ENCODE measurements around the gene VWA5B1.

Gene VWA5B1

DNA sequence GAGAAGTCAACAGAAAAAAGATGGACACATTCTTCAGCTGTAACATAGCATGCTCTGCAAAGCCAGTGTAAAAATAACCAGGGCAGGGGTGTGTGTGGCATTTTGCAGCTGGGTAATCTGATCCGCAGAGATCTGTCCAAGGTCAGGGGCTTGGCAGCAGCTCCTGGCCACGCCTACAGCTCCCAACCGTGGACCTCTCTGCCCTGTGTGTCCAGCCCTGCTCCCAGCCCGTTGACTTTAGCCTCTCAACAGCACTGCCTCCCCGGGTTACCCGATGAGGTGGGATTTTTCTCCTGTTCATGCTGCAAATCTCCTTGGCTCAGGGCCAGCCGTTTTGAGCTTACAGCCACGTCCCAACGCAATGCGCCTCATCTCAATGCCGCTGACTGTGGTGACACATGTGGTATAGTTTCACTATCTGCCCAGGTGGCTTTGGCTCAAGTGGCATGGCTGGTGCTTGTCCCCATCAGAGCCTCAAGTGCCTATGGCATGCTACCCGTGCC, 68.1 kb downstream of the VWA5B1 start:
- H3K36me3 ChIP-seq (ENCODE audit: control insufficient read depth, insufficient read depth, low read length): no peaks in the 10 kb centered on the region
- H3K27me3 ChIP-seq (ENCODE audit: control insufficient read depth, insufficient read depth, low read length): peaks cover 87% of the 10 kb centered on the region
- no peak overlapping the region for H3K4me3 ChIP-seq (ENCODE audit: low read depth, low read length)
- H3K27ac ChIP-seq (ENCODE audit: low read depth, low read length): no peak overlapping the region
- H3K4me1 ChIP-seq (ENCODE audit: control insufficient read depth, insufficient read depth, low read length): no peaks in the 10 kb centered on the region; the same call in 1 of the 2 replicates
- no peaks in the 10 kb centered on the region for H3K9me3 ChIP-seq (ENCODE audit: control insufficient read depth, insufficient read depth, low read depth, low read length)
- H3K9ac ChIP-seq (ENCODE audit: low read length): no peak overlapping the region

DNA sequence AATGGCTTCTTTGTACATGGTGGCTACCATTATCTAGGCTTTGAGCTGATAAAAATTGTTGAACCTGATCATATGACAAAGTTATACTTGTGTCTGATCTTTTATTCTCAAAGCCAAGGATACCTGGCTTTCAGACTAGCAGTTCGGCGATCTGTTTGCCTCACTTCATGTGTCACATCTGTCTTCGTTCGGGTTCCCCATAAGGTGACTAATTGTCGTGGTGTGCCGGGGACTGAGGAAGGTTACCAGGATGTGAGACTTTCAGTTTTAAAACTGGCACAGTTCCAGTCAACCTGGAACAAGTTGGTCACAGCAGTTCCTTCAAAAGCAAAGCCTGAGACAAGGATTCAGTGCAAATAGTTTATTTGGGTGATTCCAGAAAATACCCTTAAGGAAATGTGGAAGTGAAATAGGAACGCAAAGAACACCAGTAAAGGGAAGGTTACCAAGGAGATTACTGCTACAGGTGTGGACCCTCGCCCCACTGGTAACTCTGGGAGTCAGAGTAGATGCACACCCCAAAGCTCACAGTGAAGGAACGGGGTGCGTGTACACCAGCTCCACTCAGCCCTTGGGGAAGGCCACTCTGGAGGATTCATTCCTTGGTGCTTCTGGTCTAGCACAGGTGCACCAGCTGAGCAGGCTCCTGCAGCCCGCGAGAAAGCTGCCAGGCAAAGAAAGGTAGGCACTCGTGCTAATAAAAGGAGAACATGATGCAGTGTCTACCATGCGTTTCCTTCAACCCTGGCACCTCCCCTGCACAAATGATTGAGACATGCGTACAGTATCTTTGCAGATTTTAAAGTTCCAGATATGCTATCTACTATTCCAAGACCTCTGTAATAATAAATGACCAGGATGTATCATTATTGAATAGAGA, 69.0 kb downstream of the VWA5B1 start:
- Histone ChIP-seq H3K27me3 (ENCODE audit: control insufficient read depth, insufficient read depth, low read length) (peaks cover 94% of the 10 kb centered on the region), H3K4me3 (ENCODE audit: low read depth, low read length) (no peak overlapping the region), H3K4me1 (ENCODE audit: control insufficient read depth, insufficient read depth, low read length) (no peaks in the 10 kb centered on the region; the same call in 1 of the 2 replicates), H3K9ac (ENCODE audit: low read length) (no peak overlapping the region), H3K9me3 (ENCODE audit: control insufficient read depth, insufficient read depth, low read depth, low read length) (no peaks in the 10 kb centered on the region), H3K36me3 (ENCODE audit: control insufficient read depth, insufficient read depth, low read length) (no peaks in the 10 kb centered on the region), H3K27ac (ENCODE audit: low read depth, low read length) (no peak overlapping the region)

DNA sequence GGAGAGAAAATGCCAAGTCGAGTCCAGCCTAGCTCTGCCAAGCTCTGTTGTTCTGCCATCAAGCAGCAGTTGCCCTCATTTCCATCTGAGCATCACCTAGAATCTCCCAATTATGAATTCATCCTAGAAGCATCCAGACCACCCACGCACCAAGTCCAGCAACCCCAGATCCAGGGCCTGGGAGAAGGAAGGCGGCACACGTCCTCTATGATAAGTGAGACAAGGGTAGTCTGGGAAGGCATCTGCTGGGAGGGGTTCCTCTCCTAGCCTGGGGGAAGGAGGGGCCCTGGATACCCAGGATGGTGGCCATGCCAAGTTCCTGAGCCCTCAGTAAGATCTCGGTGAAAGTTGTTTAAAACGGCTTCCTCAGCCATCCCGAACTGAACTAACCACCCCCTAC, 70.7 kb downstream of the VWA5B1 start:
- no peaks in the 10 kb centered on the region; the same call in 1 of the 2 replicates for H3K4me1 ChIP-seq (ENCODE audit: control insufficient read depth, insufficient read depth, low read length)
- H3K4me3 ChIP-seq (ENCODE audit: low read depth, low read length): no peak overlapping the region
- H3K9ac ChIP-seq (ENCODE audit: low read length): no peak overlapping the region
- no peaks in the 10 kb centered on the region for H3K9me3 ChIP-seq (ENCODE audit: control insufficient read depth, insufficient read depth, low read depth, low read length)
- H3K27me3 ChIP-seq (ENCODE audit: control insufficient read depth, insufficient read depth, low read length): peaks cover 95% of the 10 kb centered on the region
- no peaks in the 10 kb centered on the region for H3K36me3 ChIP-seq (ENCODE audit: control insufficient read depth, insufficient read depth, low read length)
- H3K27ac ChIP-seq (ENCODE audit: low read depth, low read length): no peak overlapping the region

DNA sequence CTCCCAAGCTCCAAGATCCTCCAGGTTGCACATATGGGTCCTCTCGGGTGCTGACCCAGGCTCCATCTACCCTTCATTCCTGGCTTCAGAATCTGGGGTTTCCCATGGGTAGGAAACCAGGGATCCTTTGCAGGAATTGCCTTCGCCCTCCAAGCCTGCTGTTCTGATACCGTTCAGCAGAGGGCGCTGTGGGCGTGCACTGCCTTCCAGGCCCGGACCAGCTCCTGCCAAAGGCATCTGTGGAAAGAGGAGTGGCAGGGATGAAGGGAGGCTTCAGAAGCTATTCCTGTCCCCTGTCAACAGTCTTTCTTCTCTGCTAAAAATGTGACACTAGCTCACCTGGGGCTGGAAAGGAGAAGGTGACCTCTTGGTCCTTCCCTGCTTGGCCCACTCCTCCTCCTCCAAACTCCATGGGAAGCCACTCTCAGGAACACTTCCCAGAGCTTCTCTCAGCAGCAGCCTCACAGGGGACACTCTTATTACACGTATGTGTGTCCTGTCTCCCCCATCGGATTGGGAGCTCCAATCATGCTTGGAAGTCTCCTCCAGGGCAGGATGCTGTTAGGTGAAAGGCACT, 71.2 kb downstream of the VWA5B1 start:
- Histone ChIP-seq H3K36me3 (ENCODE audit: control insufficient read depth, insufficient read depth, low read length) (no peaks in the 10 kb centered on the region), H3K9ac (ENCODE audit: low read length) (no peak overlapping the region), H3K4me1 (ENCODE audit: control insufficient read depth, insufficient read depth, low read length) (no peaks in the 10 kb centered on the region; the same call in 1 of the 2 replicates), H3K4me3 (ENCODE audit: low read depth, low read length) (no peak overlapping the region), H3K9me3 (ENCODE audit: control insufficient read depth, insufficient read depth, low read depth, low read length) (no peaks in the 10 kb centered on the region), H3K27me3 (ENCODE audit: control insufficient read depth, insufficient read depth, low read length) (peaks cover 95% of the 10 kb centered on the region), H3K27ac (ENCODE audit: low read depth, low read length) (no peak overlapping the region)

DNA sequence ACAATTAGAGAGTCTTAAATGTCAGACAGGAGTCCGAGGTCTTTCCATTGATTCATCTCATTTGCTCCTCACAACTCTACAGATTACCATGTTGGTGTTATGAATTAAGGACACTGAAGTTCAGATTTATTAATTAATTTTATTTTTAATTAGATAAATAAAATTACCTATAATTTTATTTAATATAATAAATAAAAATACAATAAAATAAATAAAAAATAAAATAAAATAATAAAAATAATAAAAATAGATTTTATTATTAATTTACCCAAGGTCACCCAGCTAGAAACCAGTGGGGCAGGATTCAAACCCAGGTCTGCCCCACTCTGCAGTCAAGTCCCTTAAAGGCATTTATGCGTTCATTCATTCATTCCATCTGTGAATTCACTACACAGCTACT, 72.2 kb downstream of the VWA5B1 start:
- Histone ChIP-seq H3K27me3 (ENCODE audit: control insufficient read depth, insufficient read depth, low read length) (peaks cover 96% of the 10 kb centered on the region), H3K36me3 (ENCODE audit: control insufficient read depth, insufficient read depth, low read length) (no peaks in the 10 kb centered on the region), H3K27ac (ENCODE audit: low read depth, low read length) (no peak overlapping the region), H3K4me1 (ENCODE audit: control insufficient read depth, insufficient read depth, low read length) (no peaks in the 10 kb centered on the region; the same call in 1 of the 2 replicates), H3K9me3 (ENCODE audit: control insufficient read depth, insufficient read depth, low read depth, low read length) (no peaks in the 10 kb centered on the region), H3K9ac (ENCODE audit: low read length) (no peak overlapping the region), H3K4me3 (ENCODE audit: low read depth, low read length) (no peak overlapping the region)

DNA sequence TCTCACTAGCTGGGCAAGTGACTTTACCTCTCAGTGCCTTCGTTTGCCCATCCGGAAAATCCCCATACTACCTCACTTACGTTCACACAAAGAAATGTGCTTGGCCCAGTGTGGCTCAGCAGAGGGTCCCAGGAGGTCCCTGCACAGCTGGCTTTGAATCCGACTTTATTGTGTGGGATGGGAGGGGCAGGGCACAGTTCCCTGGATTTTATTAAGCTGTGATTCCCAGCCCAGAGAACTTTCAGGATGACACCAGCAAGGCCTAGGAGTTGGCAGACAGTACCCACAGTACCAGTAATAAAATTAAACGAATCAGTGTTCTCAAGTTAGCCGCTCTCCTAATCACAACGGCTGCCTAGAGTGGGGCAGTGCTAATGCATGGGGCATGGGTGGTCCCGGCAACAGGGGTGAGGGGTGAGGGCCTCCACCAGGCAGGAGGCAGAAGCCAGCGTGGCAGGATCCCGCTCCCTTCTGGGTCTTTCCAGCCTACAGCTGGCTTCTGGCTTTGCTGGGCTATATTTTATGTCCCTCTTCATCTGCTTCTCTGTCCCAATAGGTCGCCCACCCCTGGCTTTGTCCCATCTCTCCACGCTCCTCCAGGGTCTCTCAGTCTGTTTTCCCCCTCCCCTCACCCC, 74.9 kb downstream of the VWA5B1 start:
- peaks cover 96% of the 10 kb centered on the region for H3K27me3 ChIP-seq (ENCODE audit: control insufficient read depth, insufficient read depth, low read length)

DNA sequence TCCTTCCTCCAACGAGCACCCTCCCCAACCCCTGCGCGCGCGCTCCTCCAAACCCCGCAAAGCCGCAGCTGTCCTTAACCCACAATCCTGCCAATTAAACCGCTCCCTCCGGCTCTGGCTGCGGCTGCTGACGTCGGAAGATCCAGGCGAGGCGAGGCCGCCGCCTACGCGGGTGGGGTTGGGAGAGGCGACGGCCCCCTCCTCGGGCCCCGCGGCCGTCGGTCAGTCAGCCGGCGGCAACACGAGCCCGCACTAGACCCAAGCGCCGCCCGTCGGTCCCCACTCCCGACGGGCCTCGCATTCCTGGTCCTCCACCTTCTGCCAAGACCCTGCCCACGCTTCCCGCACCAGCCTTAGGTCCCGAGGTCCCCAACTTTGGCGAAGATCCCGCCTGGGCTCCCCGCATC, 75.4 kb downstream of the VWA5B1 start:
- H3K27me3 ChIP-seq (ENCODE audit: control insufficient read depth, insufficient read depth, low read length): peaks cover 96% of the 10 kb centered on the region
- no peak overlapping the region for H3K27ac ChIP-seq (ENCODE audit: low read depth, low read length)
- H3K36me3 ChIP-seq (ENCODE audit: control insufficient read depth, insufficient read depth, low read length): no peaks in the 10 kb centered on the region
- peak overlapping the region; percentile 63 for H3K4me3 ChIP-seq (ENCODE audit: low read depth, low read length)
- no peaks in the 10 kb centered on the region for H3K4me1 ChIP-seq (ENCODE audit: control insufficient read depth, insufficient read depth, low read length)
- H3K9ac ChIP-seq (ENCODE audit: low read length): no peak overlapping the region
- H3K9me3 ChIP-seq (ENCODE audit: control insufficient read depth, insufficient read depth, low read depth, low read length): no peaks in the 10 kb centered on the region

More for the DNA sequence above, 74.9 kb downstream of the VWA5B1 start:
- H3K4me1 ChIP-seq (ENCODE audit: control insufficient read depth, insufficient read depth, low read length): no peaks in the 10 kb centered on the region
- H3K4me3 ChIP-seq (ENCODE audit: low read depth, low read length): peak overlapping the region; percentile 63
- no peaks in the 10 kb centered on the region for H3K36me3 ChIP-seq (ENCODE audit: control insufficient read depth, insufficient read depth, low read length)
- no peak overlapping the region for H3K9ac ChIP-seq (ENCODE audit: low read length)
- no peaks in the 10 kb centered on the region for H3K9me3 ChIP-seq (ENCODE audit: control insufficient read depth, insufficient read depth, low read depth, low read length)
- no peak overlapping the region for H3K27ac ChIP-seq (ENCODE audit: low read depth, low read length)

DNA sequence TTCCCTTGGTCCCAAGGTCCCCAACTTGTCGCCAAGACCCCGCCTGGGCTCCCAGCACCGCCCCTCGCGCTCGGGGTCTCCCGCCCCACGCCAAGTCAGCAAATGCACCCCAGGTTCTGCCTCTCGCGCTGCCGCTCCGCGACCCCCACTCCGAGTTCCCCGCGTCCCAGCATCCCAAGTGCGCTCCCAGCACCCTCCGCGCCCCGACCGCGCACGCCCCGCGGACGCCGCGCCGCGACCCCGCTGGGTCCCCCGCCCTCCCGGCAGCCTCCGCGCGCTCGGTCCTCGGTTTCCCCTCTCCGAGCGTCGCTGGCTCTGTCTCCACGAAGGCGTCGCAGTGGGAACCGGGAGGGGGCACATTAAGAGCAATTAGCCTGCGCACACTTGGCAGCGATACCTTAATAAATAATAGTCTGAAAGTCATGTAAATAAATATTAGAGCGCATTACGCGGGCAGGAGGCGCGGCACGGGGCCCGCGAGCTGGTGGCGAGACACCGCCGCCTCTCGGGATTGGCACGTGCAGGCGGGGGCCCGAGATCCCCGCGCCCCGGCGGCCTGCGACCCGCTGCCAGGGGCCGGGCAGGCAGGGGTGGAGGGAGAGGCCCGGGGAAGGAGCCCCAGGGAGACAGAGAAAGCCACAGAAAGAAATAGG, 75.9 kb downstream of the VWA5B1 start:
- no peak overlapping the region for H3K27ac ChIP-seq (ENCODE audit: low read depth, low read length)
- H3K27me3 ChIP-seq (ENCODE audit: control insufficient read depth, insufficient read depth, low read length): peaks cover 96% of the 10 kb centered on the region
- no peak overlapping the region for H3K9ac ChIP-seq (ENCODE audit: low read length)
- H3K36me3 ChIP-seq (ENCODE audit: control insufficient read depth, insufficient read depth, low read length): no peaks in the 10 kb centered on the region
- H3K4me1 ChIP-seq (ENCODE audit: control insufficient read depth, insufficient read depth, low read length): no peaks in the 10 kb centered on the region
- peak overlapping the region; percentile 63 for H3K4me3 ChIP-seq (ENCODE audit: low read depth, low read length)
- H3K9me3 ChIP-seq (ENCODE audit: control insufficient read depth, insufficient read depth, low read depth, low read length): no peaks in the 10 kb centered on the region

DNA sequence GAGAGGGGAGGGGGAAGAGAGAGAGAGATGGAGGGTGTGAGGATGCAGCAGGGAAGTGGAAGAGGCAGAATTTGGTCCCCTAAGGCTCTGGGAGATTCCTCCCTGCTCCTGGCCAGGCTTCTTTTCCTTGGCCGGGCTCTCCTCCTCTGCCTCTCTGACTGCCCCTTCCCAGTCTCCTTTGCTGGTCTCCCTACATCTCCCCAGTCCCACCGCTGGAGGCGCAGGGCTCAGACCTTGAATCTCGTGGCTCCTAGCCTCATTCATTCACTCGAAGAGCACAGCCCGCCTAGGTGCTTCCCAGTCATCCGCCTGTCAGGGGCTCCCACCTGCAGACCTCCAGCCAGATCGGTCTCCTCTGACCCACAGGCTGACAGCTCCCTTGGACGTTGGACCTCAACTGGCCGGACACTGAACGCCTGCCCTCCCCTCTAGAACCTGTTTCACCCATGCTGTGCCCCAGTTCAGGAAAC, 76.5 kb downstream of the VWA5B1 start:
- Histone ChIP-seq H3K9me3 (ENCODE audit: control insufficient read depth, insufficient read depth, low read depth, low read length) (no peaks in the 10 kb centered on the region), H3K4me3 (ENCODE audit: low read depth, low read length) (peak overlapping the region; percentile 63), H3K27ac (ENCODE audit: low read depth, low read length) (no peak overlapping the region), H3K9ac (ENCODE audit: low read length) (no peak overlapping the region), H3K27me3 (ENCODE audit: control insufficient read depth, insufficient read depth, low read length) (peaks cover 97% of the 10 kb centered on the region), H3K4me1 (ENCODE audit: control insufficient read depth, insufficient read depth, low read length) (no peaks in the 10 kb centered on the region), H3K36me3 (ENCODE audit: control insufficient read depth, insufficient read depth, low read length) (no peaks in the 10 kb centered on the region)

DNA sequence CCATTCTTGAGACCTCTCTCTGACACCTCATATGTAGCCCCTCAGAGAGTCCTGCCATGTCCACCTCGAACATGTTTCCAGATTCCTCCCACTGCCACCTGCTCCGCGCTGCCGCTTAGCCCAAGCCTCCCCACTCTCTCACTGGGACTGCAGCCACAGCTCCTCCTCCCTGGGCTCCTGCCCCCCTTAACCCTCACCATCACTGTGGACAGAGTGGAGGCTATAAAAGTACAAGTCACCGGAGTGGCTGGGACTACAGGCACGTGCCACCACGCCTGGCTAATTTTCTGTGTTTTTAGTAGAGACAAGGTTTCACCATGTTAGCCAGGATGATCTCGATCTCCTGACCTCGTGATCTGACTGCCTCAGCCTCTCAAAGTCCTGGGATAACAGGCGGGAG, 77.0 kb downstream of the VWA5B1 start:
- Histone ChIP-seq H3K27me3 (ENCODE audit: control insufficient read depth, insufficient read depth, low read length) (peaks cover 97% of the 10 kb centered on the region), H3K9ac (ENCODE audit: low read length) (no peak overlapping the region), H3K36me3 (ENCODE audit: control insufficient read depth, insufficient read depth, low read length) (no peaks in the 10 kb centered on the region), H3K4me3 (ENCODE audit: low read depth, low read length) (no peak overlapping the region), H3K4me1 (ENCODE audit: control insufficient read depth, insufficient read depth, low read length) (no peaks in the 10 kb centered on the region), H3K27ac (ENCODE audit: low read depth, low read length) (no peak overlapping the region), H3K9me3 (ENCODE audit: control insufficient read depth, insufficient read depth, low read depth, low read length) (no peaks in the 10 kb centered on the region)

All from HUES6 (cell line).